GM19043 (cell line): Measurements from ENCODE around the gene DOC2A.
"Not testable (repeated sequence)": the region's sequence is repeated elsewhere in the genome, so short reads cannot be mapped to it uniquely, and the experiment has no call there.

Experiments used
- ATAC-seq: cut with Tn5 transposase; IDR thresholded peaks from one replicate; pipeline ENCODE4 v1.9.1; 2021; ENCODE audit warnings: low read depth; ENCODE audit not compliant: unreplicated experiment

Gene DOC2A

DNA sequence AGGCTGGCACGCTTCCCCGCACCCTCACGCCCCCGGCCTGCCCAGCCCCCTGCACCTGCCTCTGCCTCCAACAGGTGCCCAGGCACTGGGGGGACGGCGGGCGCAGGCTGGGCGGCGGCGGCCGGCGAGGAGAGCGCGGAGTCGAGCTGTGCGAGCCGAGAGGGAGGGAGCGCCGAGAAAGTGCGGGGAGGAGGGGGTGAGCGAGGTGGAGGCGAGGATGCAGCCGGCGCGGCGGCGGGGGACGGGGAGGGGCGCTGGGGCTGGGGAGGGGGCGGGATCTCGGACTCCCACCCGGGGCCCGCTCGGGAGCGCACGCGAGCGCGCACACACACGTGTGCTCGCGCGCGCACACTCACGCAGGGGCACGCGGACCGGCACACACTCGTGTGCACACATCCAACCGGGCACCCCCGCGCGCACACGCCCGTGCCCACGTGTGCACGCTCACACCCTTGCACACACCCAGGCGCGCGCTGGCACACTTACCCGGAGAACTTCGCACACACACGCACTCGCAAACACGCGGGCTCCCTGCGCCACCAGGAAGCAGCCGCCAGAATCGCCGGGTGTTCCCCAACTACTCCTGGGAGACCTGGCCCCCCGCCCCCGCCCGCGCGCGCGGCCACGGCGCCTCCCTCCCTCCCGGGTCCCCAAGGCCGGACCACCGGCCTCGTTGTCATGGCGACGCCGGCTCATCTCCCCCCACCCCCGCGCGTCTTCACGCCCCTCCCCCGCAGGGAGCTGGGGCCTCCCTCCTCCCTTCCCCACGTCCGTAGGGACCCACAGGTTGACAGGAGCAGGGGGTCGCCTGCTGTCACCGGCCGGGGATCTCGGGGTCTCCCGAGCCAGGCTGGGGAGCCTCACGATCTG is at the start of gene DOC2A:
DOC2A (minus strand) TSS at position 184 of the 870 bp plus-strand sequence. CDS start 805 bp downstream, outside the sequence.
- no peak for ATAC-seq

DNA sequence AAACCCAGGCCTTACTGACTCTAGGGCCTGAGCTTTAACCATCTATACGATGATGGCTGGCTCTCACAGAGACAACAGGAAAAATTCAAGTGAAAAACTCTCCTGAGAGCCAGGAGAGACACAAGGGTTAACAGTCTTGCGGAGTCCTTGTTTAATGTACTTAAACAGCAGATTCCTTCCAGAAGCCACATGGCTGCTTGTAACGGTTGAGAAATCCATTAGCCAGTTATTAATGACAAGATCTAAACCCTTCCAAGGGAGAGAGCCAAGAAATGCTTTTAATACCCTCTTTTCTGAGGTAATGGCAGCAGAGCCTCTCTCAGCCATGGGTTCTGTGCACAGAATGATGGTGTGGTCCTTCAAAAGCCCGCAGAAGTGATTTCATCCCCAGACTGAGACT is 49.5 kb upstream of the DOC2A start:
- no peak for ATAC-seq

DNA sequence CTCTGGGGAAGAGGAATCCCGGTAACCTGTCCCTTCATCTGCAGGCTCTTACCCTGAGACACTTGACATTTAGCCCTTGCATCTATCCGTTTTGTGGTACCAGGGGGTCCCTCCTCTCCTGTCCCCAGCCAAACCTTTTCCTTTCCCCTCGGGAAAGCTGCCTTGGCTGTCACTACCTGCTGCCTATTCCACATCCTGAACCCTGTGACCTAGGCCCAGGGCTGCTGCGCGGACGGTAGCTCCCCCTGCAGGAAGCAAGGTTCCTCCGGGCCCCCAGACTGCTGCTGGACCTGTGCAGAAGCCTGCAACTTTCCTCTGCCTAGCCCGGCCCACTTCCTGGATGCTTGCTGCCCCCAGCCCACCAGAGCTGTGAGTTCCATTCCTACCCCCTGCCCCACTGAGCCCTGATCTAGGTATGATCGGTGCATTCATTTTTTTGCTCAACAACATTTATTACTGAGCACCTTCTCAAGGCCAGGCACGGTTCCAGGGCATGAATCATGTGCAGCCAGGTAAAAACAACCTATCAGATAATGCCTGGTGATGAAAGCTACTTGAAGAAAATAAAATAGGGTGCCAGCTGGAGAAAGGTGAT is 44.2 kb upstream of the DOC2A start:
- ATAC-seq, result no peak

DNA sequence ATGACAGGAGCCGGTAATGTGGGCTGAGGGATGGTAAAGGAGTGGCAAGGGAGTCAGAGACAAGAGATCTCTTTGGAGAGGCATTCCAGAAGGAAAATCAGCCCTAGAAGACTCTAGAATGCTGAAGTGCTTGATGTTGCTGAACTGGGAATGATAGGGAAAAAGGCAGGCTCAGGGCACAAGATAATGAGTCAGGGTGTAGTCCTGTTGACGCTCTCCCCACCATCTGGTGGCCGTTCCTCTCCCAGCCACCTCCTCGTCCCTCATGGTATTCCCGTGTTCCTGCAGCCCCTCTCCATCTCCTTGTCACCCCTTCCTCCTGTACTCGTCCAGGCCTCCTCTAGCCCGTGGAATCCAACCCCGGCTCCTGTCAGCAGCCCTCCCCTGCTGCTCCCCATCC is 43.6 kb upstream of the DOC2A start:
- no peak for ATAC-seq

DNA sequence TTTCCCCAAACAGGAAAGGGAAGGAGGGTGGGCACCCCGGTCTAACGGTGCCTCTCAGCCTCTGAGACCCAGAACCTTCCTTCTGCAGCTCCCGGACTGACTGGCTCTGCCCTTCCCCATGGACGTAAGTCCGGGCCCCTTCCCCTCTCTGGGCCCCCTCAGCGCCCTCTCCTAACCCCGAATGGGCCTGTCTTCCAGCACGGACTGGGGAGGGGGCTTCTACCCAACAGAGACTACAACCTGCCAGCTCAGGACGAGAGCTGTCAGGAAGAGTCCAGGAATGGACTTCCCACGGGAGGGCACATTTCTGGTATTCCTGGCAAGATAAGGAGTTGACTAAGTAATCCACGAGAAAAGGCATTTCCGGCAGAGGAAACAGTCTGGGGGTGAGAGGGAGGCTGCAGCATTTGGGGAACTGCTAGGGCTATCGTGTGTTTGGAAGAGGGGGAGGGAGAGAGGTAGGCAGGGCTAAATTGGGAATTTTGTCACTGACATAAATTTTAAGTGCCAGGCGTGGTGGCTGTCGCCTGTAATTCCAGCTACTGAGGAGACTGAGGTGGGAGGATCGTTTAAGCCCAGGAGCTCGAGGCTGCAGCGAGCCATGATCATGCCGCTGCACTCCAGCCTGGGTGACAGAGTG is 42.7 kb upstream of the DOC2A start:
- no peak for ATAC-seq

DNA sequence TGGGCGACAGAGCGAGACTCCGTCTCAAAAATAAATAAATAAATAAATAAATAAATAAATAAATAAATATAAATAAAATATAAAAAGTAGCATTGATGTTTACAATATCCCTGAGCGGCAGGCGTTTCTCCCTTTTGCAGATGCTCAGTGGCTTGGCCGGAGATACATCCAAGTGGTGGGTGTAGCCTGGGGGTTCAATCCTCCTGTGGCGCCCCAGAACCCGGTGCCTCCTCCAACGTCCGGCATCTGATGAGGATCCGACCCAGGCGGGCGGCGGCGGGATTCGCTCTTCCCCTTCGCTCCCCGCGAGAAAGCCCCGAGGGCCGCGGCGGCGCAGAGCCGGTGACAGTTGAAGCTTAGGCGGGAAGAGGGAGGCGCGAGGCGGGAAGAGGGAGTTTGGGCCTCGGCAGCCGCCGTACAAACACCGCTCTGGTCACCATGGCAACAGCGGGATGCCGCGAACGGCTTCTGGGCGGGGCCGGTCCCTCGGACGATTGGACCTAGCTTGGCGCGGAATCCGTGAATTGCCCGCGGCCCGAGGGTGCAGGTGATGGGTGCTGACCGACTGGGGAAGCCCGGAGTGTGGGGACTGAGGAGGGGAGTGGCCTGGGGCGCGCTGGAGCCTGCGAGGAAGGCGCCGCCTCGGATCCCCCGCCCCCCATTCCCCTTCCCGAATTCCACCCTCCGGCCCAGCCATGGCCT is 42.0 kb upstream of the DOC2A start:
- no peak for ATAC-seq

DNA sequence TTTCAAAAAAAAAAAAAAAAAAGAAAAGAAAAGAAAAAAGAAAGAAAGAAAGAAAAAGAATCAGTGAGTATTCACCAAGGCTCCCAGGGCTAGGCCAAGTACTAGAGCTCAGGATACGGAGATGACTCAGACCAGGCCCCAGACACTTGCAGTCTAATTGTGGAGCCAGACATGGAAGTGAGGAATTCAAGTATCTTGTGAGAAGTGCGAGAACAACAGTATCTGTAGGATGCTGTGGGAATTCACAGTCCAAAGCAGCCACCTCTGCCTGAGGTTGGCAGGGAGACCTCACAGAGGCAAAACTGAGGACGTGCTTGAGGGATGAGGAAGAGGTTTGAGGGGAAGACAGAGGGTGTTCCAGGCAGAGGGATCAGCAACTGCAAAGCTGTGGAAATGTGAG is 40.7 kb upstream of the DOC2A start:
- ATAC-seq, result no peak

DNA sequence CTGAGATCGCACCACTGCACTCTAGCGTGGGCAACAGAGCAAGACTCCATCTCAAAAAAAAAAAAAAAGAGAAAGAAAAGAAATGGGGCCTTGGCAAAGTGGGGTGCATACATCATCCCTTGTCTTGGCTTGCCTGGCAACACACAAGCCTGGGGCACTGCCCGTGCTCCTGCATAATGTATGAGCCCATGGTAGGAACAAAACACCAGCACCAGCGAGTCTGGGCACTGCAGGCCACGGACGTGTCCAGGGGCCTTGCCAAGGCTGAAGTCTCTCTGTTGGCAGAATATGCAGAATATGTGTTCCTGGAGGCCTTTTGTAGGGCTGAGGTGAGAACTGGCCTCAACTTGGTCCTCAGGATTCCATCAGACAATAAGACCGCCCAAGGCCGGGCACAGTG is 39.0 kb upstream of the DOC2A start:
- no peak for ATAC-seq

DNA sequence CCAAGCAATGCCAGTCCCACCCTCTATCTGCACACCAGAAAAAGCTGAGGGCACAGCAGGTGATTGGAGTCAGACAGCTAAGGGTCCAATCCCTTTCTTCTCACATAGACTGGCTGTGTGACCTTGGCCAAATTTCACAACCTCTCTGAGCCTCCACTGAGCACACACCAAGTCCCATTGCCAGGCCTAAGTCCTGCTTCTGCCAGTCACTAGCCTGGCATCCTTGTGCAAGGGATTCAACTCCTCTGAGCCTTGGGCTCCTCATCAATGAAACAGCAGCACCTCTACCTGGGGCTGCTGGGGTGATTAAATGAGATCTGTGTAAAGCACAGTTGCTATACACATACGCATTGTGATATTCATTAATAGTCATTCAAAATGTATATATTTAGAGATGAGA is 35.8 kb upstream of the DOC2A start:
- ATAC-seq, result no peak

DNA sequence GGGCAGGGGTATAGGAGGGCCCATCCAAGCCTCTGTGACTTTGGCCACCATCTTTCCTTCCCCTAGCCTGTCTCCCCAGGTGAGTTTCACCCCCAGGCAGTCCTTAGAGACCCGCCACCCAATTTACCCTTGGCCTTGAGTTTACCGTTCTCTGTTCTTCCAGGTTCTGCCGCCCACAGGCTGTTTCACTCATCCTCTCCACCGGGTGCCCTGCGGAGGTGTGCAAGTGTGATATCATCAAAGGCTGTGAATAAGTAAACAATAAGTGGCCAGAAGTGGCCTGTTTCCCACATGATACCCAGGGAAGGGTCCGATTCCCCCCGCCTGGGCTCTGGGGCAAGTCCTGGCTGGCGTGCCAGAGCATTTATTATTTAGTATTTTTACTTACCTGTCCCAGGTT is 35.4 kb upstream of the DOC2A start:
- no peak for ATAC-seq

DNA sequence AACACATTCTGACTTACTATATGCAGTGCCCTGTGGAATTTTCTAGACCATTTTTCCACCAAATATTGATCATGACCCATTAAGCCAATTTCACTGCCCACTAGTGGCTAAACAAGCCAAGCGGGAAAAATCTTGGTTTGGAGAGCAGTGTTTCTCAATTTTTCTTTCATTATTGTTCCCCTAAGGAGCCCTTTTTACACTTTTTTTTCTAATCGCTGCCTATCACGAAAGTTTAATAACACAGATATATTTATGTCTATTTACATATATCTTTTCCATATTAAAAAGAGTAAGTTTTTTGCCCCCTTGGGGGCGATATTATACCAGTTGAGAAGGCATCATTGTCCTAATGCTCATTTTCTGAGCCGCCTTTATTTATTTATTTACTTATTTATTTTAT is 31.0 kb upstream of the DOC2A start:
- no peak for ATAC-seq

DNA sequence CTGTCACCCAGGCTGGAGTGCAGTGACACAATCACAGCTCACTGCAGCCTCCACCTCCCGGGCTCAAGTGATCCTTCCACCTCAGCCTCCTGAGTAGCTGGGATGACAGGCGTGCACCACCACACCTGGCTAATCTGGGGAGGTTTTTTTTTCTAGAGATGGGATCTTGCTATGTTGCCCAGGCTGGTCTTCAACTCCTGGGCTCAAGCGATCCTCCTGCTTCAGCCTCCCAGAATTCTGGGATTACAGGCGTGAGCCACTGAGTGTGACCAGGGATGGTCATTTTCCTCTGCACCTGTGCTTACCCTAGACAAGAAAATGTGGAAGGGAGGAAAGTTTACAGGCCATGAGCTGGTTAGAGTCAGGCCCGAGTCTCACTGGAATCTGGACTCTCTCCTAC is 29.9 kb upstream of the DOC2A start:
- not testable (repeated sequence) for ATAC-seq

DNA sequence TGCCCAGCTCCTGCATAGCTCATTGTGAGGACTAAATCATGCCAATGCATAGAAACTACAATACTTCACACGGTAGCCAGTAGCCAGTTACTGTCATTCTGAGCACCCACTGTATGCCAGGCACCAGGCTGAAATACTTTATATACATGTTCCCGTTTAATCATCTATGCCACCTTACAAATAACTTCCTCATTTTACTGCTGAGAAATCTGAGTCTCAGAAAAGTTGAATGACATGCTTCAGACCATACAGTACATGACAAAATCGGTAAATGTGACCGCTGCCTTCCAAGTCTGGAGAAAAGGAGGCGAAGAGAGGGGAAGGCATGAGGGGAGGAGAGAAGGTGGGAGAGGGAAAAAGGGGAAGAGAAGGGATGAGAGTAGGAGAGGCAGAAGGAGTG is 29.4 kb upstream of the DOC2A start:
- ATAC-seq, result no peak

DNA sequence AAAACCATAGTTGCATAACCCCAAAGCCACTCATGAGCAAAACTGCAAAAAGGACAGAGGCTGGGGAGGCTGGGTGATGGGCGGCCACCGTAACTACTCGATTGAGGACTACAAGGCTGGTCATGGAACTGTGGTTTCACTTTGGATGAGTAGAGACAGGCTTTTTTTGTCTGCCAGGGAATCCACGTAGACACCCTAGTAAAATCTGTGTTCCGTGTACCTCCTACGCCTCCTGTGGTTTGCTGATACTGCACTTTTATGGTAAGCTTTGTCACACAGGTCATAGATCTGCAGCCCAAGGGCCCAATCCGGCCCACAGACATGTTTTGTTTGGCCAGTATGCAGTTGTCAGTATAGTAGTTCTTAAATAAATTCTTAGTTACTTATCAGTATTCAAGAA is 22.4 kb upstream of the DOC2A start:
- no peak for ATAC-seq

DNA sequence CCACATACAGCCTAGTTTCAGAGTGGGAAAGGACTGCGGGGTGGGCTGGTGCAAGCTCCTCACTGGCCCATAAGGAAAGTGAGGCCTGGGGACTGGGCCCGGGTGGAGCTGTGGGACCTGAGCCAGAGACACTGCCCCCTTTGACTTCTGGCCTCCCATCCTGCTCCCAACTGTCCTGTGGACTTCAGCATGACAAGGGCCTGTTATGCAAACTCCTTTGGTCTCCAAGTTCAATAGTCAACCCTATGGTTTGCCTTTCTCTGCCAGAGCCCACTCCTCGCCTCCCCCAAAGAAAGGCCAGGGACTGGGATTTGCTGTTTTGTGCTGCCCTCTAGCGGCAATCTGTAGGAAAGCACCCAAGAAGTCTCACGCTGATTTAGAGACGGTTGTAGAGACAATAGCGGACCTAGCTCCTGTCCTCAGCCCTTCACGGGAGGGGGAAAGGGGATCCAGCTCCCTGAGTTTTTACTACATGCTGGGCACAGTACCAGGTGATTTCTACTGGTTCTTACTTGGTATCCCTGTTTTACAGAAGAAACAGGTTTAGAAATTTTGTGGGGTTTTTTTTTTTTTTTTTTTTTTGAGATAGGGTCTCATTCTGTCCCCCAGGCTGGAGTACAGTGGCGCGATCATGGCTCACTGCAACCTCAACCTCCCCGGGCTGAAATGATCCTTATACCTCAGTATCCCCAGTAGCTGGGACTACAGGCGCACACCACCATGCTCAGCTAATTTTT is 21.4 kb upstream of the DOC2A start:
- no peak for ATAC-seq

DNA sequence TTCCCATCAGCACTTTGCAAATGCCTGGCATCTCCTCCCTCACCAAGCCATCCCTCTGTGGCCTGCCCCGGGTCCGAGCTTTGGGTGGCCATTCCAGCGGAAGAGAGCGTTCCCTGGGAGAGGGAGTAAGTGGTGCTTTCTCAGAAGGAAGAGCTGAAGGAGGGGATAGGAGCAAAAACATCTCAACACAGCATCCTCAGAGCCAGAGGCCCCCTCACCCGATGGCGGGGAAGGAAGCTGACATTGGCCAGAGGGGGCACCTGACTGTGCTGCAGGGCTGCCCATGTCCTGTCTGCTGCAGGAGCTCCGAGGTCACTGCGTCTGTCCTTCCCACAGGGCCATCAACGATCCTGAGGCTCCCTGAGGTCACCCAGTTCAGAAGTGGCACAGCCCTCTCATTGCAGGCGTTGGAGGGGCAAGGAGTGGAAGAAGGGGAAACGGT is 20.7 kb upstream of the DOC2A start:
- ATAC-seq, result no peak

DNA sequence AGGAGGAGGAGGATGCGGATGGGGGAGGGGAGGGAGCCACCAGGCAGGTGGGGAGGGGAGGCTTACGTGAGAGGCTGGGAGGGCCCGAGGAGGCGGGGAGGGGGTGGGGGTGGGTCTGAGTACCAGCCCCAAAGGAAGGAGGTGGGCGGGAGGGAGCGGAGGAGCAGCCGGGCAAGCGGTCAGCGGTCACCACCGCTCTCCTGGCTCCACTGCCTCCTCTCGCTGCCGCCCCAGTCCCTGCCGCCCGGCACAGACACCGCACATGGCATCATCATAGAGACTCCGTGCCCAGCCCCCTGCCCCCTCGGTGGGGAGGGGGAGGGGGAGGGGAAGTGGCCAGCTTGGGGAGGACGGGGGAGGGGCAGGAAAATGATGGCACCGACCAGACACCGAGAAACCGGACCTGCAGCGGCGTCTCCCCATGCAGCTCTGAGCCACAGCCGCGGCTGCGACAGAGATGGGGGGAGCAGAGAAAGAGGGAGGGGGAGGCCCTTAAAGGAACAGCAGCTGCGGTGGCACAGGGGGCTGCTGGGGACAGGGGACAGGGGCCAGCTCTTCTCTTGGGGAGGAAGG is 20.1 kb upstream of the DOC2A start, which contains the start of gene TLCD3B:
TLCD3B (minus strand) TSS at position 431 of the 573 bp plus-strand sequence. CDS start 744 bp downstream, outside the sequence.
- ATAC-seq, result no peak

DNA sequence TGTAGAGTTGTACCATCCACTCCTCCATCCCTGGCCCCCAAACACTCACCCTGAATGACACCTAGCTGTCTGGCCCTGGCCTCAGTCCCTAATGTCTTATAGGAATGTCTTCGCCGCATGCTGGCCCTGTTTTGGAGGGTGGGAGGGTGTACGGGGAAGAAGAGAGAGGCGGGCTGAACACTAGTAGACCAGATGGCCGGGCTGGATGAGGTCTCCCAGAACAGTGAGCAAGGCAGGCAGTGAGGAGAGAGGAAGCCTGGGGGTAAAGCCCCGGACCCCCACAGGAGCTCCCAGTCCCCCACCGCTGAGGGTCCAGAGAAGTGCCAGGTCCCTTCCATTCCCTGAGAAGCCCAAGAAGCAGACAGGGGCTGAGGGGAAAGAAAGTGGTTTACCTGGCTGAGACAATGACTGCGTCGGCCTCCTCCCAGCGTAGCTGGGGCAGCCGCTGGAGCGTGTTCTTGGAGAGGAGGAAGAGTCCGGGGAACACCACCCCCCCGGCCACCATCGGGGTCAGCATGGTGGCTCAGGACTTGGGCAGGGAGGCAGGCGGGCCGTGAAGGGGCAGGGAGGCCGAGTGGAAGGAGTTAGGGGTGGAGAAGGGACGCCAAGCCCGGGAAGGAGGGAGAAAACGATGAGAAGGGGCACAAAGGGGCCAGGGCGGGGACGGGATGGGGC is 19.3 kb upstream of the DOC2A start:
- no peak for ATAC-seq

DNA sequence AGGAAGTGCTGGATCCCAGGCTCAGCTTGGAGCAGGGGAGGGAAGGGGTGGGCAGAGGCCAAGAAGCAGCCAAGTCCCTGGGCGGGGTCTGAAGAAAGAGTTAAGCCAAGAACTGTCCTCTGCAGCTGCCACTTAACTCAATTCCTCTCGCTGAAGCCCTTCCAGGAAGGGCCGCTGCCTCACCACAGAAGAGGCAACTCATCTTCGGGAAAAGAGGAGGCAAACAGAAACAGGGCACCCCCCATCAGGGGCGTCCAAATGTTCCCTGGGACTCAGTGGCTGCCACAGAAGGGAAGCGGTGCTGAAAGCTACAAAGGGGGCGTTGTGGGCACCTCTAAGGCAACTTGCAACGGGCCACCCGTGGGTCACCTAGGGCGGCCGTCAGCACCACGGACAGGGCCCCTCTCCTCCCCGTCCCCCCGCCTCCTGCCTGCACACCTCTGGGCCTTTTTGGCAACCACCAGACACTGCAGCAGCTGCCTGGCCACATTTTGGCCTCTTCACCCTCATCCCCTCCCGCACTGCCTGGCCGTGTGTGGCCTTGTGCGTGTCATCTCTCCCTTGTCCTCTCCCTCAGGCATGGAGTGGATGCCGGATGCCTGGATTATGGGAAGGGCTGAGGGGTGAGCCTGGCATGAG is 17.7 kb upstream of the DOC2A start:
- no peak for ATAC-seq
